Measurements from ENCODE around the gene RHBDL2.
A peak's percentile ranks its signal among the peaks of the same experiment; 100 is the strongest.
"Not testable (repeated sequence)": the region's sequence is repeated elsewhere in the genome, so short reads cannot be mapped to it uniquely, and the experiment has no call there.

The RHBDL2 gene, protein sequence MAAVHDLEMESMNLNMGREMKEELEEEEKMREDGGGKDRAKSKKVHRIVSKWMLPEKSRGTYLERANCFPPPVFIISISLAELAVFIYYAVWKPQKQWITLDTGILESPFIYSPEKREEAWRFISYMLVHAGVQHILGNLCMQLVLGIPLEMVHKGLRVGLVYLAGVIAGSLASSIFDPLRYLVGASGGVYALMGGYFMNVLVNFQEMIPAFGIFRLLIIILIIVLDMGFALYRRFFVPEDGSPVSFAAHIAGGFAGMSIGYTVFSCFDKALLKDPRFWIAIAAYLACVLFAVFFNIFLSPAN

DNA sequence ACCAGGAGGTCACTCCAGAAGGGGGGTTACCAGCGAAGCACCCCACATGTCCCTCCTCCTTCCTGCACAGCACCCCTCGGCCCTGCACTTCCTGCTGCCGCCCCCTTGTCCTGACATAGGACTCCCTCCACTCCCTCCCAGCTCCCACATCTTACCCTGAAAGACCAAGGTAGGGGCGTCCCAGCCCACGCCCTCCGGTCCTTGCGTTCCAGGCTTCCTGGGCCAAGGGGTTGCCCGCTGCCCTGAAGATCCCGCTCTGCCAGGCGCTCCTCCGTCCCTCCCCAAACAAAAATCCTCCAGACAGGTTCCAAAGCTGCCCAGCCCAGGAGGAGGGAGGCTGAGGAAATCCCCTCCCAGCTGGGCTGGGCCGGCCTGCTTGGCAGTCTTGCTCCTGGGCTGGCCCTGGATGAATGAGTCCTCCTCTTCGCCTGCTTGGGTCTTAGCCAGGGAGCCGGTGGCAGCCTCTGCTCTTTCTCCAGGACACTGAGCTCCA lies at the start of gene RHBDL2:
TSS of gene RHBDL2 (minus strand) at position 304 of the 493 bp plus-strand sequence. CDS start 22,618 bp downstream, outside the sequence.
- DNase-seq, result no peak

DNA sequence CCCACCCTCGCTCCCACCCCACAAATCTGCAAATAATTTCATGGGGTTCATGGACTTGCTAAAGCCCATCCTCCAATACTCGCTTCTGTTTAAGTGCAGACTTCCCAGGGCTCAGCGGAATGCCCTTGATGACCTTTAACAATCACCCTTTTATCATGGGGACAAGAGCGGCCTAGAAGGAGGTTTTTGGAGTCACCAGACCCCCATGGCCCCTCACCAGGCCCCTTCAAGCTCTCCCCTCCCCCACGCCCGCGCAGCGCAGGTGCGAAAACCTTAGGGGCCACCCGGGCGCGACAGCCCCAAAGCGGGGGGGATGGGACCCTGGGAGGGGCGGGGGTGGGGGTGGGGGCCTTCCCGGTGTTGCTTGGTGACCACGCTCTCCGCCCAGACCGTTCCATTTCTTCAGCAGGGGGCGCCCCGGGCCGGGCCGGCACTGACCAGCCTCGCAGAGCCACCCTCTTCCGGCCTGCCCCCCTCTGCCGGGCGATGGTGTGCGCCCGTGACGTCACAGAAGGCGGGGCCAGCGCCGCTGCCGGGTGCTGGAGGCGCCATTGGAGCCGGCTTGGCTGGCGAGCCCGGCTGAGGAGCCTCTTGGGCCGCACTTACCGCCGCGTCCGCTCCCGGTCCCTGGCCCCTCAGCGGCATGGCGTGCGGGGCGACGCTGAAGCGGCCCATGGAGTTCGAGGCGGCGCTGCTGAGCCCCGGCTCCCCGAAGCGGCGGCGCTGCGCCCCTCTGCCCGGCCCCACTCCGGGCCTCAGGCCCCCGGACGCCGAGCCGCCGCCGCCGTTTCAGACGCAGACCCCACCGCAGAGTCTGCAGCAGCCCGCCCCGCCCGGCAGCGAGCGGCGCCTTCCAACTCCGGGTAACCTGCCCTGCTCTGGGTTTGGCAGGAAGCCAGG lies 49.4 kb upstream of the RHBDL2 start, which contains the start of gene AKIRIN1:
TSS of gene AKIRIN1 (plus strand) at position 539 of the 900 bp plus-strand sequence. CDS start at position 644, 105 bp downstream.
- DNase-seq, result peak; percentile 98

DNA sequence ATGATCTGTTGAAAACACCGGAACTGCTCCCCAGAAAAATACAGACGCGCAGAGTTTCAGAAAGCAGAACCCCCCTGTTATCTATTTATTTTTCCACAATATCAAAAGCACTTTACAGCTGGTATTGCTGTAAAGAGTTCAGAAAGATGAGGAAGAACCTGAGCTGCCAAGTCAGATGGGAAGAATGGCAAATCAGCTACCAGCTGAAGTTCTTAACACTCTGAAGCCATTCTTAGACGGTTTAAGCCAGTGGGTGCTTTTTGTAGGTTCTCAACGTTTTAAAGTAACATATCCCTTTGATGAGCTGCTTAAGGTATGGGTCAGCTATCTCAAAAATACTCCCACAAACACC lies 48.7 kb upstream of the RHBDL2 start:
- DNase-seq, result no peak

DNA sequence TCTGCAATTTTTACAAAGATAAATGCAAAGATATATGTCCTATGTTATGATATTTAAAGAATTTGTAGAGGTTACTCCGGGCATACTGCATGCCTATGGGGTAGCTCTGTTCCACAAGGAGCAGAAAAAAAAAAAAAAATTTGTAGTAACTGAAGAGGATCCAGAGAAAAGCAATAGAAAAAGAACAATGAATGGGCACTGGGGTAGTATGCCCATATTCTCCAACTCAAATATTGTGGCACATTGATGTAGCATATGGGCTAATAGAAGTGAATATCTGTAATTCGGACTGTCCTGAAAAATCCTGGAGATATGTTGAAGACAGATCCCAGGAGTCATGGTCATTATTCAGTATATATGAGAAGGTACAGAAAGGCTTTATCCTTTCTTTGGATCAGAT lies 48.3 kb upstream of the RHBDL2 start:
- DNase-seq, result no peak

DNA sequence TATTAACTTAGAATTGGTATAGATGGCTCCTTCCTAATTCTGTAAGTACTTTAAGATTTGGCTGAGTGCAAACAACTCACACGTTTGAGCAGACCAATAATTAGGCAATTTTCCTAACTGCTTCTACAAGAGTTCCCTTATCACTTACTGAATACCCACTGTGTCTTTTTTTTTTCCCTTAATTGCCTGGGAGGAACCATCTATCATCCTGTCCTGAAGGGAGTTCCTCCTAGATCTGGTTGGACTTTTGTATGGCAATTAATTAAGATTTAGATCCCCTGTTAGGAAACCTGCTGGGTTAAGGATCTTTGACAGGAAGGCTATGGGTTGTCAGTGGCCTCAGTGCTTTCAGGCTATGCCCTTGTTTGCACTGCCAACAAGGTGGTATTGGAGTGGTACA lies 37.8 kb upstream of the RHBDL2 start:
- DNase-seq, result not testable (repeated sequence)

DNA sequence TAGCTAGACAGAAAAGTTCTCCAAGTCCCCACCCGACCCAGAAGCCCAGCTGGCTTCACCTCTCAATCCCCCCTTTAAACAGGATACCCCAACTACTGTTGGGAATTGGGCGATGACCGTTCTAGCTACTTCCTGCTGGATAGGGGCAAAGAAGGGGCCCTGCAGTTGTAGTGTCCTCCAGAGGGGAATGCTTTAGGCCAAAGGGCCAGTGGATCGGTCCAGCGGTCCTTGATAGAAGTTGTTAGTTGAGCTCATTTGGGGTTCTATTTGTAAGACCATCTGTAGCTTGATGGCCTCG lies 36.6 kb upstream of the RHBDL2 start:
- DNase-seq, result peak; percentile 11

DNA sequence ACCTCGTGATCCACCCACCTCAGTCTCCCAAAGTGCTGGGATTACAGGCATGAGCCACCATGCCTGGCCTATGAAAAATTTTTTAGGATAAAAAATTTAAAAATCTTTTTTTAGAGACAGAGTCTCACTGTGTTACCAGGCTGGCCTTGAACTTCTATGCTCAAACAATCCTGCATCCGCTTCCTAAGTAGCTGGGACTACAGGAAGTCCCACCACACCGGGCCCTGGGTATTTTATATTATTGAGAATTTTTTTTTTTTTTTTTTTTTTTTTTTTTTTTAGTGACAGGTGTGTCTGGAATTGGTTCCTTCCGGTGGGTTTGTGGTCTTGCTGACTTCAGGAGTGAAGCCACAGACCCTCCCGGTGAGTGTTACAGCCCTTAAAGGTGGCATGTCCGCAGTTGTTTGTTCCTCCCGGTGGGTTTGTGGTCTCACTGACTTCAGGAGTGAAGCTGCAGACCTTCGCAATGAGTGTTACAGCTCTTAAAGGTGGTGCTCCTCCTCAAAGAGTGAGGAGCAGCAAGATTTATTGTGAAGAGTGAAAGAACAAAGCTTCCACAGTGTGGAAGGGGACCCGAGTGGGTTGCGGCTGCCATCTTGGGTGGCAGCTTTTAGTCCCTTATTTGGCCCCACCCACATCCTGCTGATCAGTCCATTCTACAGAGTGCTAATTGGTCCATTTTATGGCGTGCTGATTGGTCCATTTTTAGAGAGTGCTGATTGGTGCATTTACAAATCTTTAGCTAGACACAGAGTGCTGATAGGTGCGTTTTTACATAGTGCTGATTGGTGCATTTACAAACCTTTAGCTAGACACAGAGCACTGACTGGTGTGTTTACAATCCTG lies 36.0 kb upstream of the RHBDL2 start:
- peak; percentile 48 for DNase-seq

DNA sequence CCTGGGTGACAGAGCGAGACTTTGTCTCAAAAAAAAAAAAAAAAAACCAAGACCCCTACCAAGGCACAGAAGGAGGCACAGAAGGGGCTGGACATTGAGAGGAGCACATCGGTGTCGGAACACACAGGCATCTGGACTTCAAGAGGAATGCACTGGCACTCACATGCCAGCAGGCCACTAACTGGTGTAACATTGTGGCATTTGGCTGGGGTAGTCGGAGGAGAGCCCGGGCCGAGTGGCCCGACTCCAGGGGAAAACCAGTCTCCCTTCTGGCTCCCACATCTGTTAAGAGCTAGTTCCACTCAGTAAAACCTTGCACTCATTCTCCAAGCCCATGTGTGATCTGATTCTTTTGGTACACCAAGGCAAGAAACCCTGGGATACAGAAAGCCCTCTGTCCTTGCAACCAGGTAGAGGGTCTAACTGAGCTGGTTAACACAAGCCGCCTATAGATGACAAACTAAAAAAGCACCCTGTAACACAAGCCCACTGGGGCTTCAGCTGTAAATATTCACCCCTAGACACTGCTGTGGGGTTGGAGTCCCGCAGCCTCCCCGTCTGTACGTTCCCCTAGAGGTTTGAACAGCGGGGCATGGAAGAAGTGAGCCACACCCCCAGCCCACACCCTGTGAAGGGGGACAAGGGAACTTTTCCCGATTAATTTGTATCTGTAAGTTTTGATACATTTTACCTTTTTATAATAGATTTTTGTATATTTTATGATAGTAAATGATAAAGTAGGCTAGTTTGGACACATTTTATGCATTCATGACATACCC lies 32.2 kb upstream of the RHBDL2 start:
- DNase-seq, result no peak

DNA sequence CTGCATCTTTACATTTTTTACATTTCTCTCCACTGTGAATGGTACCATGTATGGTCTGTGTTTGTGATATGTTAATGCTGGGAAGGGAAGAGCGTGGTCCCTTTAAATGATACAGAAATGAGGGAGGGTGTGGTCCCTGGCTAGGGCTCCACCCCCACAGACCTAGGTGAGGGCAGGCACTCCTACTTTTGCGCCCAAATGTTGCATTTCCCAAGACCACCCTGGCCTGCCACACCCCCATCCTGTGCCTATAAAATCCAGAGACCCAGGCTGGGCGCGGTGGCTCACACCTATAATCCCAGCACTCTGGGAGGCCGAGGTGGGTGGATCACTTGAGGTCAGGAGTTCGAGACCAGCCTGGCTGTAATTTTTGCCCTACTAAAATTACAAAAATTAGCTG lies 31.5 kb upstream of the RHBDL2 start:
- not testable (repeated sequence) for DNase-seq

DNA sequence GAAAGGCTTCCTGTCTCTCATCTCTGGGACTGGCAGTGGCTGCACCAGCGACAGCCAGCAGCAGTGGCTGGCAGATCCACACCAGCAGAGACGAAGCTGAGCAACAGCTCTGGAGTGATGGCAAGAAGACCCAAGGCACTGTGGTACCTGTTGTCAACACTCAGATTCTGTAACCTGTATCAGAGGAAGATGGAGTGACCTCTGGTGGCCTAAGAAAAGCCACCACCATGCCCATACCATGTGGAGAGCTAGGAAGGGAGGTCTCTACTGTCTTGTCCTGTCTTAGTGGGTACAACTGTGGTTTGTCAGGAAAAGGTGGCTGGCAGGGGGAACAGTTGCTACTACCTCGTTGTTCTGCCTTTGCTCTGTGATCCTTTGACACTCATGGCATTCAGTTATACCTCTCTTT lies 22.5 kb upstream of the RHBDL2 start:
- DNase-seq, result peak; percentile 4

DNA sequence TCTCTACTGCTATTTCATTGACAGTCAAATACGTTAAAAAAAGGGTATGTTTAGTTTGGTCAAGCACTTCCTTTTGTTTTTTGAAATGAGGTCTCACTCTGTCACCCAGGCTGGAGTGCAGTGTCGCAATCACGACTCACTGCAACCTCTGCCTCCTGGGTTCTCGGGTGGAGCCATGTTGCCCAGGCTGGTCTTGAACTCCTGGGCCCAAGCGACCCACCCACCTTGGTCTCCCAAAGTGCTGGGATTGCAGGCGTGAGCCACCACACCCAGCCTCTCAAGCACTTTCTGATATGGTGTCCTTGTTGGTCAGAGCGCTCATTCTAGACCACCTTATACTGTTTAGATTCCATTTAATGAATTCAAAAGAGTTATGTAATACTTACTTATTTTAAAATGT lies 20.9 kb upstream of the RHBDL2 start:
- no peak for DNase-seq

DNA sequence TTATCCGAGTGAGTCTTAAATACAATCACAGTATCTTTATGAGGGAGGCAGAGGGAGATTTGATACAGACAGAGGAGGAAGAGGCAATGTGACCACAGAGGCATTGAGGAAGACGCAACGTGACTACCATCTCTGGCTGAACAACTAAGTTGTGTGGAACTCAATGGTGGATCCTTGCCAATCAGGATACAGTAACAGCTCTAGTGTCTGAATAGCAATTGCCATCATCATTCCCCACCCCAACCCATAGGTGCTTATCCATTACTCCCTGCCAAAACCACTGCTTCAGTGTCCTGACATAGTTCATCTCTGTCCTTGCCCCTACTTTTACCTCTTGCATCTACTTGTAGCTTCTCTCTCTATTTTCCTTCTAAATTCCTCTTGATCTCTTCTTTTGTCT lies 20.5 kb upstream of the RHBDL2 start:
- no peak for DNase-seq

DNA sequence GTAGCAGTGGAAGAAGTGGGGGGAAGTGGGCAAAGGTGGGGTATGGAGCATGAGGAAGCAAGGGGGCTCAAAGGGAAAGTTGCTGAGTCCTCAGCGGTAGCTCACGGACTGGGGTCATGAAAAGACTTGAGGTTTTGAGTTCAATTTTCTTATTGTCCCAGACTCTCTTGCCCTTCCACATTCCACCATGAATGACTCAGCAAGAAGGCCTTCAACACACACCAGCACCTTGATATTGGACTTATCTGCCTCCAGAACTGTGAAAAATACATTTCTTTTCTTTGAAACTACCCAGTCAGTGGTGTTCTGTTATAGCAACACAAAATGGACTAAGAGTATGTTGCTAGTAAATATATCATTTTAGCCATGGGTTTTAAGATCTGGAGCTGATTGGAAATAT lies 17.3 kb upstream of the RHBDL2 start:
- DNase-seq, result no peak

DNA sequence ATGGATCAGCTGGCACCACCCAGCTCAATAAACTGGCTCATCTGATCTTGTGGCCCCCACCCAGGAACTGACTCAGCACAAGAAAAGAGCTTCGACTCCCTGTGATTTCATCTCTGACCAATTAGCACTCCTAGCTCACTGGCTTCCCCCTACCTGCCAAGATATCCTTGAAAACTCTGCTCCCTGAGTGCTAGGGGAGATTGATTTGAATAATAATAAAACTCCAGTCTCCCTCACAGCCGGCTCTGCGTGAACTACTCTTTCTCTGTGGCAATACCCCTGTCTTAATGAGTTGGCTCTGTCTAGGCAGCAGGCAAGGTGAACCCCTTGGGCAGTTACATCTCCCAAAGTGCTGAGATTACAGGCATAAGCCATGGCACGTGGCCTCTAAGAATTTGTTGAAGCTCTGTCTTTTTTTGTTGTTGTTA lies 11.8 kb upstream of the RHBDL2 start:
- DNase-seq, result no peak

DNA sequence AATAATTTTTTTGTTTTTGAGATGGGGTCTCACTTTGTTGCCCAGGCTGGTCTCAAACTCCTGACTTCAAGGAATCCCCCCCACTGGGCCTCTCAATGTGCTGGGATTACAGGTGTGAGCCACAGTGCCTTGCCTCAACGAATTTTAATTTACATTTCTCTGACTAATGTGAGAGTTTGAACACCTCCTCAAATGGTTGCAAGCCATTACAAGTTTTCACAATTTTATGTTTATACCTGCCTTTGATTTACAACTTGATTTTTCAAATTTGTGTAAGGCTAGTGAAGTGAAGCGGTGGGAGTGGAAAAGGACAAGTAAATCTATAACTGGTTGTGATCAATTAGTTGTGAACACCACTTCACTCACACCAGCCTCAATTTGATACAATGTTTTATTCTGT lies 8.9 kb upstream of the RHBDL2 start:
- no peak for DNase-seq

DNA sequence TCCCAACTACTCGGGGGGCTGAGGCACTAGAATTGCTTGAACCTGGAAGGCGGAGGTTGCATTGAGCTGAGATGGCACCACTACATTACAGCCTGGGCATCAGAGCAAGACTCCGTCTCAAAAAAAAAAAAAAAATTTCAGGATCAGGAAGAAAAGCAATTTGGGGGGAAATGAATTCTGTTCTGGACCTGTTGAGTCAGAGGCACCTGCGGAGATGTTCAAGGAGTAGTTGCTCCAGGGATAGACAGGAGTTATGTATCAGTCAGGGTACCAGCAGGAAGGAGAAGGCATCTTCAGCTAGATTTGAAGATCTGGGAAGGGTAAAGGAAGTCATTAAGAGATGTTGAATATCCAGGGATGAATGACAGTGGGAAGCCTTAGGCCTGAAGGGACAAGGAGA lies 2.9 kb upstream of the RHBDL2 start:
- DNase-seq, result no peak

DNA sequence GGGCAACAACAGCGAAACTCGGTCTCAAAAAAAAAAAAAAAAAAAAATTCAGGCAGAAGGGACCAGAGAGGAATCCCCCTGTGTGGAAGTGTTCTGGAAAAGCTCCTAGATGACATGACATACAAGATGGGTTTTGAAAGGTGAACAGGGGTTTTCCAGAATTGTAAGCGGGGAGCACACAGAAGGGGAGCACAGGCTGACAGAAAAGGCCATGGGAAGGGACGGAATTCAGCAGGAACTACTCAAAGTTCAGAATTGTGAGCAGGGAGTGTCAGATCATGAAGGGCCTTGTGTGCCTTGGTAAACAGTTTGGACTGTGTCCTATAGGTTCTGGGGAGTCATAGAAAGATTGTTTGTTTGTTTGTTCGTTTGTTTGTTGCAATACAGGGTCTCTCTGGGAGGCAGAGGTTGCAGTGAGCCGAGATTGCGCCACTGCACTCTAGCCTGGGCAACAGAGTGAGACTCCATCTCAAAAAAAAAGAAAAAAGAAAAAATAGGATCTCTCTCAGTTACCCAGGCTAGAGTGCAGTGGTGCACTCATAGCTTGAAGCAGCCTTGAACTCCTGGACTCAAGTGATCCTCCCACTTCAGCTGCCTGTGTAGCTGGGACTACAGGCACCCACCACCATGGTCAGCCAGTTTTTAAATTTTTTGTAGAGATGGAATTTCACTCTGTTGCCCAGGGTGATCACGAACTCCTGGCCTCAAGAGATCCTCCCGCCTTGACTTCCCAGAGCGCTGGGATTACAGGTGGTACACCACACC lies 1.2 kb upstream of the RHBDL2 start:
- no peak for DNase-seq

DNA sequence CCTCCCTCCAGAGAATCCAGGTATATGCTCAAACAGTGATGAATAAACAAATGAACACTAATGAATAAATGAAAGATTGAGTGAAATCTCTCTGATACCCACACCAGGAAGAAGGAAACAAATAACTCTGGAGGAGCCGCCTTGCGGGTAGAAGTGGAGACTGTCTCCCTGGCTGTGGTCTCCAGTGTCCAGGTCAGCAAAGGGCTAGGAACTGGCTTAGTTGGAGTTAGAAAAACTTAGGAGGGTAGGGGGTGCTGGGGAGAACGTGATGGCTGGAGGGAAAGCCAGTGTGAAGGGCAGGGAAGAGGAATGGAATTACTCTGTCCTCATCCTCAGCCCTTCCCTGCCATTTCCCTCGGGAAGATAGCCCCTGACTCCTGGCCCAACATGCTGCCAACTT lies 537 bp downstream of the RHBDL2 start:
- no peak for DNase-seq

DNA sequence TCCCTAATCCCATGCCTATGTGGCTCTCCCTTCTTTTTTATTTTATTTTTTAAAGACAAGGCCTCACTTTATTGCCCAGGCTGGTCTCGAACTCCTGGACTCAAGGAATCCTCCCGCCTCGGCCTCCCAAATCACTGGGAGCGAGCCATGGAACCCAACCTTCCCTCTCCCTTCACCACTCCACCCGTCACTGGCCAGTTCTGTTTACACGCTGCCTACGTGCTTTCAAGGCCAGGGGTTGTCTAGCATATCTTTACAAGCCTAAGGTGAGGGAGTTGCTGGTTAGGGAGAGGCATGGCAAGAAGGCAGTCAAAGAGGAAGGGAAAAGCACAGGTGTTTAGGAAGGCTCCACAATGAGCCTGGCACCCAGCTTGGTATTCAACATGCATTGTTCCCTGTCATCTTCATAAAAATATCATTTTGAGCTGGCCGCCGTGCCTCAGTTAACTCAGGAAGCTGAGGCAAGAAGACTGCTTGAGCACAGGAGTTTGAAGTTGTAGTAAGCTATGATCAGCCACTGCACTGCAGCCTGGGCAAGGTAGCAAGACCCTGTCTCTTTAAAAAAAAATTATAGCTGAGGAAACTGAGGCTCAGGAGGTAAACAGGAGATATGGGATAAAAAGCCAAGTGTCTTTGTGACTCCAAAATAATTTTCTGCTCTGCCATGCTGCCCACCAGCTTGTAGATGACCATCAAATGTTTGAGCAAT lies 1.1 kb downstream of the RHBDL2 start:
- DNase-seq, result no peak

DNA sequence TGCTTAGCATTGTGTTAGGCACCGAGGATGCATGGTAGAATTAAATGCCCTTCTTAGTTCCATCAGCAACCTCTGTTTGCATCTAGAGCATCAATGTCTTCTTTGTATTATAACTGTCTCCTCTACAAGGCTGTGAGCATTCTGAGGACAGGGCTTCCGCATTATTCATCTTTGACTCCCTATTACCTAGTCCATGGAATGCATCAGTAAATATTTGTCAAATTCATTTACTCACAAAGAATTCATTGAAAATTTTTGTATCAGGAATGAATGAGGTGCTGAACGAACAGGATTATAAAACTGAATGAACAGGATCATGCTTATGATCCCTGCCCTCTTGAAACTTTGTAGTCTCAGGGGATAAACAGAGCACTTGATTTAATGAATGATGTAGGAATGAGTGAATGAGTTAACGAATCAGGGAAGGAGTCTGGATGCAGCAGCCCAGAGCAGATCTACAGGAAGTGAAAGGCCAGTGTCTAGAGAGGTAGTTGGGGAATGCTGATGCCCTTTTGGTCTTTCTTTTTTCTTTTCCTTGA lies 2.8 kb downstream of the RHBDL2 start:
- no peak for DNase-seq

DNA sequence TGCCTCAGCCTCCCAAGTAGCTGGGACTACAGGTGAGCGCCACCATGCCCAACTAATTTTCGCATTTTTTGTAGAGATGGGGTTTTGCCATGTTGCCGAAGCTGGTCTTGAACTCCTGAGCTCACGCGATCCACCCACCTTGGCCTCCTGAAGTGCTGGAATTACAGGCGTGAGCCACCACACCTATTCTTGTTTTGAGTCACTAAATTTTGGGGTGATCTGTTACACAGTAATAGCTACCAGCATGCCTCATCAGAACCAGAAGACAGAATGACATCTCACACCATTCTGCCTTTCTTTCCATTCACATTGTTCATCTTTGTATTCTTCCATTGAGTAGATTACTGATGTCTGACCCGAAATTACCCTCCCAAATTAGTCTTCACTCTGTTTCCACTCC lies 9.1 kb downstream of the RHBDL2 start:
- DNase-seq, result peak; percentile 29

All from activated naive CD4-positive, alpha-beta T cell treated with Interleukin-2 at 50 U/mL for 16 hours (primary cell).